NCI-H1694 (cell line): ENCODE data around the gene GSTT4.
"Not testable (repeated sequence)": the region's sequence is repeated elsewhere in the genome, so short reads cannot be mapped to it uniquely, and the experiment has no call there.

Source experiments
- DNase-seq: peaks from one replicate; lab custom pipeline; 2025; lab: John Stamatoyannopoulos, UW

The GSTT4 gene

DNA sequence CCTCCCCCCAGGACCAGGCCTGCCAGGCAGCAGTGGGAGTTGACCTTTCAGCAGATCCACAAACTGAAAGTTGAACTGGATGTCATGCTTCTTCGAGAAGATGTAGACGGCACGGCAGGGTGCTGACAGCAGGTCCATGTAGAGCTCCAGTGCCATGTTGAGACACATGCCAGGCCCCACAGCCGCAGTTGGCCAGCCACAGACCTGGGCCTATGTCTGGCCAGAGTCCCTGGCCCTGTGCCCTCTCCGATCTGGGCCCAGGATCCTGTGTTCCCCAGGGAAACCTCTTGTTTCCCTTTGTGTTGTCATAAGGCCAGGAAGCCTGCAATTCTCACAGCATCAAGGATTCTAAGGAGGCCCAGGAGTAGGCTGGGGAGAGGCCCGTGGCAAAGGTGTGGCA, at the start of gene GSTT4:
GSTT4 (minus strand) TSS at position 253 of the 400 bp plus-strand sequence; CDS start at position 156, 97 bp downstream.
- DNase-seq = no peak

DNA sequence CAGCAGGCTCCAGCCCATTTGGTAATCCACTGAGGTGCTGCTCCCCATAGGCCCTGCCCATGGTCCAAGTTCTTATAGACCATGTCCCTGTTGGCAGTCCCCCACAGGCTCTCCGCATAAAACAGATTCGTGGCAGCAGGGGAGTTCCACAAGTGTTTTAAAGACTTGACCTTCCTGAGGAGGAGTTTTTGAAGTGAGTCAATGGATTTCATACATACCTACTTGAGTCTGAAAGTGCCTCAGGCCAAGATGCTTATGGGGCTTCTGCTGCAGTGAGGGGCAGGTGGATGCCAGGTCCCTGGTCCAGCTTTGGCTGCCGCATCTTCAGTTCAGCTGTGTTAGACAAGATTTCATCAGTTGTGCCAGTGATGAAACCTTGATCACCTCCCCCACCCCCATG, 49.1 kb upstream of the GSTT4 start:
- DNase-seq = no peak

- no peak for DNase-seq
These were observed 48.4 kb upstream of the GSTT4 start for GRCh38 chr22:24053481-24054226.

GRCh38 chr22:24051568-24051967, 46.3 kb upstream of the GSTT4 start:
- DNase-seq = no peak

GRCh38 chr22:24051028-24051427, 45.8 kb upstream of the GSTT4 start:
- DNase-seq = no peak

GRCh38 chr22:24049978-24050377, 44.7 kb upstream of the GSTT4 start:
- DNase-seq = no peak

DNA sequence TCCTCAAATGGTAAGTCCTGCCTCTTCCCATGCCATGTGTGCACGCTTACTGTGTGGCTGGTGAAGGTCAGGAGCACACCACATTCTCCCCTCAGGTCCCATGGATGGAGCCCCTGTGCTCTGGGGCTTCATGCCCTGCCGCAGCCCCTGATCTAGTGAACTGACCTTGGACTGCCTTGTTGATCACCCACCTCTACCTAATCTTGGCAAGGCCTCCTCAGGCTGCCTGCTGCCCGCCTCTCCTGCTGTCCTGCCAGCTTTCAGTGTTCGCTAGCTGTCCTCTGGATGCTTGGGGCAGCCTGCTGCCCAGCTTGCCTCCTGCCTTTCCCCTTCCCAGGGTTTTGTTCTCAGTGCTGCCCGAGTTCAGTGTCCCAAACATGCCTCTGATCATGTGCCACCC, 44.0 kb upstream of the GSTT4 start:
- no peak for DNase-seq

DNA sequence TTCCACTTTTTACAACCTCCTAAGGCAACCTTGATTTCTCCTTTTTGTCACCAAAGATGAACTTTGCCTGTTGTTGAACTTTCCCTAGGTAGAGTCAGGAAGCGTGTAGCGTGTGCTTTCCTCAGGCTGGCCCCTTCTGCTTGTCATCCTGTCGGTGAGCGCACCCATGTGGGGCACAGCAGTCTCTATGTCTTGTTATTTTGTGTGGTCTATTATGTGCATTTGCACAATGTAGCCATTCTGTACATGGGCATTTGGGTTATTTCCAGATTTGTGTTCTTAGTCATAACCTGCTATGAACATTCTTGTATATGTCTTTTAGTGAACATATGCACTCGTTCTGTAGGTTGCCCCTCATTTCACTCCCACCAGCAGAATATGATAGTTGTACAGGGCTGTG, 40.8 kb upstream of the GSTT4 start:
- no peak for DNase-seq

GRCh38 chr22:24043958-24044357, 38.7 kb upstream of the GSTT4 start:
- no peak for DNase-seq

GRCh38 chr22:24043465-24043864, 38.2 kb upstream of the GSTT4 start:
- not testable (repeated sequence) for DNase-seq

DNA sequence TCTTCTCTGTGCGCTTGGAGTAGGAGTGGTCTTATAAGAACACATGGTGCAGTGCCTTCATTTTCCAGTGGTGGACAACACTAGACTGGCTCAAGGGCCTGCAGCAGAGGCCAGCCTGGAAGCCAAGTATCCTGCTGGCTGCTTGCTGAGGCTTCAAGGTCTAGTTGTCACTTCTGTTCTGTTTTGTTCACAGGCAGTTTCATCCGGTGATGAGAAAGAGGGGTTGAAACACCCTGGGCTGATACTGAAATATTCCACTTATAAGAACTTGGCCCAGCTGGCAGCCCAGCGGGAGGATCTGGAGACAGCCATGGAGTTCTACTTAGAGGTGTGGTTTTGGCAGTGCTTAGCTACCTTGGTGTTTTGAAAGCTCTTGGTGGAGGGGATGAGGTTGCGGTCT, 35.7 kb upstream of the GSTT4 start:
- DNase-seq = no peak

GRCh38 chr22:24039046-24039445, 33.8 kb upstream of the GSTT4 start:
- no peak for DNase-seq

DNA sequence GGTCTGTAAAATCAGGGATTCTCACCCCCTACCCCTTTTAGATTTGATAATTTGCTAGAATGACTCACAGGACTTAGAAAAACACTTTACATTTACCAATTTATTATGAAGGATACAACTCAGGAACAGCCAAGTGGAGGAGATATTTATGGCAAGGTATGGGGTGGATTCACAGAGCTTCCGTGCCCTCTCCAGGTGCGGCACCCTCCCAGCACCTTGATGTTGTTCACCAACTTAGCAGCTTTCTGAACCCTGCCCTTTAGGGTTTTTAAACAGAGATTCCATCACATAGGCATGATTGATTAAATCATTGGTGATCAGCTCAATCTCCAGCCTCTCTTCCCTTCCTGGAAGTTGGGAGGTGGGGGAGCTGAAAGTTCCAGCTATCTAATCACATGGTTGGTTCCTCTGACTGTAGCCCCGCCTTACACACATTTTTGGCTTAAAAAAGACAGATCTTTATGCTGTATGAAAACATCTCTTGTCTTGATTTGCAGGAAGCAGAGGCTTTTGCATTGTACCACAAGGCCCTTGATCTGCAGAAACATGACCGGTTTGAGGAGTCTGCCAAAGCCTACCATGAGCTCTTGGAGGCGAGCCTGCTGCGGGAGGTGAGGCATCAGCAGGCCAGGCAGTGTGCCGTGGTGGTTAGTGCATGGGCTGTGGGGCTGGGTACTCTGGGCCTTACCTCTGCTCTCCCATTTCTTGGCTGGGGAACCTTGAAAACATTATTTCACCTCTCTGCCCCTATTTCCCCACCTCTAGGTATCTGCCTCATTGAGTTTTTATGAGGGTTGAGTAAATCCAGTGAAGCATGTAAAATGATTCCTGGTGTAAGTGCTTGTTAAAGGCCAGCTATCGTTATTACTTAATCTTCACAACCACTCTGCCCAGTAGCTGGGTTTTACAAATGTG, 32.9 kb upstream of the GSTT4 start:
- DNase-seq = no peak

GRCh38 chr22:24035296-24035695, 30.0 kb upstream of the GSTT4 start:
- DNase-seq = no peak

DNA sequence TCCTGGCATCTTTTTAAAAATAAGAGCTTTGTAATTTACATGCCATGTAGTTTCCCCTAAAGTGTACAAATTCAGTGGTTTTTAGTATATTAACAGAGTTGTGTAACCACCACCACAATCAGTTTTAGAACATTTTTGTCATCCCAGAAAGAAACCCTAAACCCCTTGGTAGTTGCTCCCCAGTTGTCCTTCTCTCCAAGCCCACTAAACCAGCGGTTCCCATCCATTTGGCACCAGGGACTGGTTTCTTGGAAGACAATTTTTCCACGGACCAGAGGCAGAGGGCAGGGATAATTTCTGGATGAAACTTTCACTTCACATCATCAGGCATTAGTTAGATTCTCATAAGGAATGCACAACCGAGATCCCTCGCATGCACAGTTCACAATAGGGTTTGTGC, 28.5 kb upstream of the GSTT4 start:
- no peak for DNase-seq

DNA sequence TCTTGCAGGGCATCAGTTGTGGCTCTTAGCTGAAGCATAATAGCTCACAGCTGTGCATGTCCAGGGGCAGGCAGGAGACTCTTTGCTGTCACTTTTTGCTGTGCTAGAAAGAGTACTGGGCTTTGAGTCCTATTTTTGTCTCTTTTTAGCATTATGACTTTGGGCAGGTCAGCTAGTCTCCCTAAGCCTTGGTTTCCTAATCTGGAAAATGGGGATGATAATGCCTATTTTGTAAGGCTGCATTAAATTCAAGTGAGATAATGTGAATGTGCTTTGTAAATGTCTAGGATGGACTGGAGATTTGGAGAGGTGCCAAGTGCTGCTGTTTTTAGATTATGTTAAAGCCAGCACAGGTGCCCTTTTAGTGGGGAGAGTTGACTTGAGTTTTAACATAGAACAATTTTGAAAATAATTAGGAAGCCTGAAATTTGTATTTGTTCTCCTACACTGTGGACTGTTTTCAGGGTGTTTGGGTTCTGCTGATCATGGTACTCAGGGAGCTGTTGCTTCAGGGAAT, 25.0 kb upstream of the GSTT4 start:
- no peak for DNase-seq

DNA sequence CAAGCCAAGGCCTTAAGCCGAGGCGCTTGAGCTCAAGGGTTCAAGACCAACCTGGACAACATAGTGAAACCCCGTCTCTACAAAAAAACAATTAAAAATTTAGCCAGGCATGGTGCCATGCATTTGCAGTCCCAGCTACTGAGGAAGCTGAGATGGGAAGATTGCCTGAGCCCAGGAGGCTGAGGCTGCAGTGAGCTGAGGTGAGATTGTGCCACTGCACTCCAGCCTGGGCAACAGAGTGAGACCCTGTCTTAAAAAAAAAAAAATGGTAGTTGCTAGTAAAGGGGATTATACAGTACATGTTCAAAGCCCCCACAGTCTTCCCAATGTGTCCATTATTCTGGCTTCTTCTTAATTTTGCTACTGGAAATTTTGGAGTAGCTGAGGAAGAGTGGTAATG, 24.1 kb upstream of the GSTT4 start:
- no peak for DNase-seq

GRCh38 chr22:24028533-24028932, 23.3 kb upstream of the GSTT4 start:
- DNase-seq = no peak

- no peak for DNase-seq
These were observed 22.7 kb upstream of the GSTT4 start for GRCh38 chr22:24027991-24028390.

DNA sequence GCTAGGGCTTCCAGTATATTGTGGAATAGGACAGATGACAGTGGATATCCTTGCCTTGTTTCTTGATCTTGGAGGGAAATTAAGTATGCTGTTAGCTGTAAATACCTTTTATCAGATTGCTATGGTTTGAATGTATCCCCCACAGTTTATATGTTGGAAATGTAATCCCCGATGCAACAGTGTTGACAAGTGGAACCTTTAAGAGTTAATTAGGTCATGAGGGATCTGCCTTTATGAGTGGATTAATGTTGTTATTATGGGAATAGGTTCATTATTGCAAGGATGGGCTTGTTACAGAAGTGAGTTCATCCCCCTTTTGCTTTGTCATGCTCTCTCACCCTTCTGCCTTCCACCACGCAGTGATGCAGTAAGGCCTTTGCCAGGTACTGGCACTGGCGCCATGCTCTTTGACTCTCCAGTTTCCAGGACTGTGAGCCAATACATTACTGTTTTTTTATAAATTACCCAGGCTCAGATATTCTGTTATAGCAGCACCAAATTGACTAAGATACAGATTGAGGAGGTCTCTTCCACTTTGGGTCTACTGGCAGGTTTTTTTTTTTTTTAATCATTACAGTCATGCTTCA, 22.2 kb upstream of the GSTT4 start:
- DNase-seq = no peak

GRCh38 chr22:24026733-24027132, 21.5 kb upstream of the GSTT4 start:
- no peak for DNase-seq

GRCh38 chr22:24026056-24026455, 20.8 kb upstream of the GSTT4 start:
- no peak for DNase-seq

- DNase-seq = no peak
These were observed 20.2 kb upstream of the GSTT4 start for GRCh38 chr22:24025475-24025874.
